22Rv1 (cell line): ENCODE measurements around the gene ALPP.
"Not testable (repeated sequence)": the region's sequence is repeated elsewhere in the genome, so short reads cannot be mapped to it uniquely, and the experiment has no call there.

Experiments used
- H3K27ac ChIP-seq: fragments of 450-650 bp; 2 replicates; pipeline ENCODE4 v1.5.1; 2017
- ZFX ChIP-seq: fragments of 450-650 bp; IDR thresholded peaks from 2 replicates; pipeline ENCODE4 v1.6.1; 2017; ENCODE audit warnings: antibody characterized with exemption, borderline replicate concordance
- TF ChIP-seq, protein P1 (sequence below): fragments of 450-650 bp; IDR thresholded peaks from 2 replicates; pipeline ENCODE4 v1.5.1; 2017; ENCODE audit warnings: mild to moderate bottlenecking

The ALPP gene

GRCh38 chr2:232419245-232420072 is 40.9 kb downstream of the ALPP start:
- TF ChIP-seq, protein P1, sequence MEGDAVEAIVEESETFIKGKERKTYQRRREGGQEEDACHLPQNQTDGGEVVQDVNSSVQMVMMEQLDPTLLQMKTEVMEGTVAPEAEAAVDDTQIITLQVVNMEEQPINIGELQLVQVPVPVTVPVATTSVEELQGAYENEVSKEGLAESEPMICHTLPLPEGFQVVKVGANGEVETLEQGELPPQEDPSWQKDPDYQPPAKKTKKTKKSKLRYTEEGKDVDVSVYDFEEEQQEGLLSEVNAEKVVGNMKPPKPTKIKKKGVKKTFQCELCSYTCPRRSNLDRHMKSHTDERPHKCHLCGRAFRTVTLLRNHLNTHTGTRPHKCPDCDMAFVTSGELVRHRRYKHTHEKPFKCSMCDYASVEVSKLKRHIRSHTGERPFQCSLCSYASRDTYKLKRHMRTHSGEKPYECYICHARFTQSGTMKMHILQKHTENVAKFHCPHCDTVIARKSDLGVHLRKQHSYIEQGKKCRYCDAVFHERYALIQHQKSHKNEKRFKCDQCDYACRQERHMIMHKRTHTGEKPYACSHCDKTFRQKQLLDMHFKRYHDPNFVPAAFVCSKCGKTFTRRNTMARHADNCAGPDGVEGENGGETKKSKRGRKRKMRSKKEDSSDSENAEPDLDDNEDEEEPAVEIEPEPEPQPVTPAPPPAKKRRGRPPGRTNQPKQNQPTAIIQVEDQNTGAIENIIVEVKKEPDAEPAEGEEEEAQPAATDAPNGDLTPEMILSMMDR: no peak
- no peak overlapping the region for H3K27ac ChIP-seq

GRCh38 chr2:232420073-232420454 is 41.5 kb downstream of the ALPP start:
- TF ChIP-seq ZFX: no peak
- H3K27ac ChIP-seq: no peak overlapping the region

- TF ChIP-seq ZFX: no peak
- TF ChIP-seq, protein P1: peak; percentile 42
- H3K27ac ChIP-seq: no peak overlapping the region
Observed at GRCh38 chr2:232420463-232421188, 42.1 kb downstream of the ALPP start.

DNA sequence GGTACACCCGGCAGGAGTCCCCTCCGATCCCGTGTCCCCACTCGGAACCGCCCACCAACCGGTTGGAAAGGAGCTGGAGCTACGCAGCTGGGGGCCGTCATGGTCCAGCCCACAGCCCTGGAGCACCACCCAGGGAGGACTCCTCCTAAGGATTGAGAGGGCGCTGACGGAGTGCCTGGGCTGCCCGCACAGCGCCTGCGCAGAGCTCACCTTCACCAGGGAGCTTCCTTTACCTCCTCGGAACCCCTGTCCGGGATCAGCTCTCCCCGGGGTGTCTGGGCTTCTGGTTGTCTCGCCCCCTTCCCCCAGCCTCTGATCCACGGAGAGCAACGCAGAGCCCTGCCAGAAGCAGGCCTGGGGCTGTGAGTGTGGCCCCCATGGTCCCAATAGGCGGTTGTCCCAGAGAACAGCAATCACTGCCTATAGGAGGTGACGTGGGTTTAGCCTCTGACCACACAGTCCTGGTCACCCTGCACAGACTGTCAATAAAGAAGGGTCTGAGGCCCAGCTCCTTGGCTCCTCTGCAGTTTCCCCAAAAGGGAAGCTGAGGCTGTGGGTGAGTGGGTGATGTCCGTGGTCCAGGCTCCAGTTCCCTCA is 42.7 kb downstream of the ALPP start:
- no peak overlapping the region for H3K27ac ChIP-seq
- no peak for TF ChIP-seq ZFX

DNA sequence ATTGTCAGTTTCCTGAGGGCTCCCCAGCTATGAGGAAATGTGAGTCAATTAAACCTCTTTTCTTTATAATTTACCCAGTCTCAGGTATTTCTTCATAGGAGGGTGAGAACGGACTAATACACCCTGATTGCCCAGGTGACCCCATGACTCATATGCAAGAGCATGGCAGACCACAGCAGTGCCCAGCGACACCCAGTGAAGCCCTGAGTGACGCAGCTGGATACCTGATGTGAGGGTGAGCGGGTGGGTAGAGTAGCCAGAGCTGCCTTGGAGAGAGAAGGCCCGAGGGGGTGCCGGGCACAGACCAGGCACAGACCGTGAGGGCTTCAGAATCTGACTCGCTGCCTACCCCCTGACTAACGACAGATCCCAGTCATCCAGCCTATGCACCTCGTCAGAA is 43.5 kb downstream of the ALPP start:
- TF ChIP-seq ZFX: no peak
- TF ChIP-seq, protein P1: no peak
- no peak overlapping the region for H3K27ac ChIP-seq

DNA sequence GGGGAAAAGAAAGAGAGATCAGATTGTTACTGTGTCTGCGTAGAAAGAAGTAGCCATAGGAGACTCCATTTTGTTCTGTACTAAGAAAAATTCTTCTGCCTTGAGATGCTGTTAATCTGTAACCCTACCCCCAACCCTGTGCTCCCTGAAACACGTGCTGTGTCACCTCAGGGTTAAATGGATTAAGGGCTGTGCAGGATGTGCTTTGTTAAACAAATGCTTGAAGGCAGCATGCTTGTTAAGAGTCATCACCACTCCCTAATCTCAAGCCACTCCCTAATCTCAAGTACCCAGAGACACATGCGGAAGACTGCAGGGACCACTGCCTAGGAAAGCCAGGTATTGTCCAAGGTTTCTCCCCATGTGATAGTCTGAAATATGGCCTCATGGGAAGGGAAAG is 44.4 kb downstream of the ALPP start:
- not testable (repeated sequence) for H3K27ac ChIP-seq

DNA sequence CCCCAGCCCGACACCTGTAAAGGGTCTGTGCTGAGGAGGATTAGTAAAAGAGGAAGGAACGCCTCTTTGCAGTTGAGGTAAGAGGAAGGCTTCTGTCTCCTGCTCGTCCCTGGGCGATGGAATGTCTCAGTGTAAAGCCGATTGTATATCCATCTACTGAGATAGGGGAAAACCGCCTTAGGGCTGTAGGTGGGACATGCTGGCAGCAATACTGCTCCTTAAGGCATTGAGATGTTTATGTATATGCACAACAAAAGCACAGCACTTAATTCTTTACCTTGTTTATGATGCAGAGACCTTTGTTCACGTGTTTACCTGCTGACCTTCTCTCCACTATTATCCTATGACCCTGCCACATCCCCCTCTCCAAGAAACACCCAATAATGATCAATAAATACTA is 44.9 kb downstream of the ALPP start:
- not testable (repeated sequence) for H3K27ac ChIP-seq

DNA sequence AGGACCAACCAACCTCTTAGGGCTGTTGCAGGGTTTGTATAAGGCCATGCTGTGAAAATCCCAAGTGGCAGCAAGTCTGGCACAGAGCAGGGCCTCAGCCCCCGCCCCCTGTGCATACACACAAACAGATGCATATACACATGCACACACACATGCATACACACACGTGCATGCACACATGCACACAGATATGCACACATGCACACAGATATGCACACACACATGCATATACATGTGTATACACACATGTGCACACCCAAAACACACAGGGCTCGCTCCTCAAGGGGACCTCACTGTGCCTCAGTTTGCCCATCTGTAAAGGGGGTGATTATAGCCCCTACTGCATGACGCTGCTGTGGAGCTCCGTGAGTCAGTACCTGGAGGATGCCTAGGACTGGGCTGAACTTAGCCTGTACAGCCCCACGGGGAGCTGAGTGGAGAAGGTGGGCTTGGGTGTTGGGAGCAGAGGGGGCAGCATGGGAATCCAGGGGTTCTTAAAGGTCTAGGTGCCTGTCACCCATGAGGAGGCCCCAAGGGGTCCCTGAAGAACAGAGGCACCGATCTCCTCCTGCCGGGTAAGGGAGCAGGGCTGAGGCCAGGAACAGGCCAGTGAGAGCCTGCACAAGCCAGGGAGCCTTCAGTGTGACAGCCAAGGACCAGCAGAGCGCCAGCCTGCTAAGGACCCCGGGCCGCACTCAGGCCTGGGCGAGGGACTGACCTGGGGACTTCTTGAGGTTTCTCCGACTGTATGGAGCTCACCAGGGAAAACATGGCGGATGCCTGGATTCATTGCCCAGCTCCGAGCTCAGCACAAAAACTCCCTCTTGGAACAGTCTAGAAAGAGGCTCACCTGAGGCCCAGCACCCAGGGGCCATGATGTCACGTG is 53.4 kb downstream of the ALPP start:
- TF ChIP-seq, protein P1: no peak
- no peak for TF ChIP-seq ZFX
- H3K27ac ChIP-seq: no peak overlapping the region
